NCI-H1436 (cell line): Measurements from ENCODE around the gene C11orf68.
"Not testable (repeated sequence)": the region's sequence is repeated elsewhere in the genome, so short reads cannot be mapped to it uniquely, and the experiment has no call there.

Experiments
- DNase-seq: peaks from one replicate; lab custom pipeline; 2025; lab: John Stamatoyannopoulos, UW

Gene C11orf68

DNA sequence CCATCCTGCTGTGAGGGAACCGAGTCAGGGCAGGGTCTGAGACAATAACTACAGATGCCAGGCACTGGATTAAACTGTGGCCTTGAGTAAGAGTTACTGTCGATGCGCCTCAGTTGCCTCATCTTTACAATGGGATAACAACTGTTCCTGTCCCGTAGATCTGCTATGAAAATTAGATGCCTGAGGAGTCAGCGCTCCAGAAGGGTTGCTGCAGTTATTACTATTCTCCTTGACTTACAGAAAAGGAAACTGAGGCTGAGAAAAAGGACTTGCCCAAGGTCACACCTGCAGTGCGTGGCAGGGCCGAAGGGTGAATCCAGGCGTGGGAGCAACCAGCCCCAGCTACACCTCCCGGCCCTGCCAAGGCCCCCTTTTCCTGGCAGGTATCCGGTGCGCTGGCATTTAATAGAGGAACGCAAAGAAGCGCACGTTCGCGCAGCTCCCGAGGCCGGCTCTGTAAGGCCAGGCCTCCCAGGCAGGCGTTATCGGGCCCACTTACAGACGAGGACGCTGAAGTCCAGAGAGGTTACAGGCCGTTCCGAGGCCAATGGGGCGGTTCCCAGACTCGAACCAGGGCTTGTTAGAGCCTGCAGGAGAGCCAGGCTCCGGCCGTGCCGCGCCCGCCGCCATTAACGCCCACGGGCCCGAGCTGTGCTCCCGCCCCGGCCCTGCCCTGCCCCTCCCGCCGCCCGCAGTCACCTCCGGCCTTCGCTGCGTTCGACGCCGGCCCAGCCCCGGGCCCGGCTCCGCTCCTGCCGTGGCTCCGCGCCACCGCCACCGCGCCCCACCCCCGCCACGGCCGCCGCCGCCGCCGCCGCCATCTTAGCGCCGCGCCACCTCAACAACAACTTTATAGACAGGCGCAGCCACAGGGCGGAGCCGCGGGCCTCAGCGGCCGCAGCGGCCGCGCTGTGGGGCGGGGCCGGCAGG, at the start of gene C11orf68:
Gene C11orf68 (minus strand): TSS at position 852 of the 930 bp plus-strand sequence. CDS start 31 bp downstream, at position 821.
- no peak for DNase-seq

DNA sequence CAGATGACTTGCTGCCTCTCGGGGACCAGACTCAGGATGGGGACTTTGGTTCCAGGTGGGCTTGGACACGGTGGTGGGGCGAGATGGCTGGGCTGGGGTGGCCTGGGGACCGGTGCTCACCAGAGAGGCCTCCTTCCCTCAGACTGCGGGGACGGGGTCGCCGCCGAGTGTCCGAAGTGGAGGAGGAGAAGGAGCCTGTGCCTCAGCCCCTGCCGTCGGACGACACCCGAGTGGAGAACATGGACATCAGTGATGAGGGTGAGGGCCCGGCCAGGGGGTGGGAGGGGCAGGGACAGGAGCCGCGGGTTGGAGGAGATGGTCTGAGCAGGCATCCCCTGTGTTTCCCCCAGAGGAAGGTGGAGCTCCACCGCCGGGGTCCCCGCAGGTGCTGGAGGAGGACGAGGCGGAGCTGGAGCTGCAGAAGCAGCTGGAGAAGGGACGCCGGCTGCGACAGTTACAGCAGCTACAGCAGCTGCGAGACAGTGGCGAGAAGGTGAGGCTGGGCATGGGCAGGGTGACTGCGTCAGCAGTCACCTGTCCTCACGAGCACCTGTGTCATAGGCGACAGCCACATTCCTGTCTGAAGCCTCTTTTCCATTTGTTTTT, 48.6 kb upstream of the C11orf68 start:
- no peak for DNase-seq

DNA sequence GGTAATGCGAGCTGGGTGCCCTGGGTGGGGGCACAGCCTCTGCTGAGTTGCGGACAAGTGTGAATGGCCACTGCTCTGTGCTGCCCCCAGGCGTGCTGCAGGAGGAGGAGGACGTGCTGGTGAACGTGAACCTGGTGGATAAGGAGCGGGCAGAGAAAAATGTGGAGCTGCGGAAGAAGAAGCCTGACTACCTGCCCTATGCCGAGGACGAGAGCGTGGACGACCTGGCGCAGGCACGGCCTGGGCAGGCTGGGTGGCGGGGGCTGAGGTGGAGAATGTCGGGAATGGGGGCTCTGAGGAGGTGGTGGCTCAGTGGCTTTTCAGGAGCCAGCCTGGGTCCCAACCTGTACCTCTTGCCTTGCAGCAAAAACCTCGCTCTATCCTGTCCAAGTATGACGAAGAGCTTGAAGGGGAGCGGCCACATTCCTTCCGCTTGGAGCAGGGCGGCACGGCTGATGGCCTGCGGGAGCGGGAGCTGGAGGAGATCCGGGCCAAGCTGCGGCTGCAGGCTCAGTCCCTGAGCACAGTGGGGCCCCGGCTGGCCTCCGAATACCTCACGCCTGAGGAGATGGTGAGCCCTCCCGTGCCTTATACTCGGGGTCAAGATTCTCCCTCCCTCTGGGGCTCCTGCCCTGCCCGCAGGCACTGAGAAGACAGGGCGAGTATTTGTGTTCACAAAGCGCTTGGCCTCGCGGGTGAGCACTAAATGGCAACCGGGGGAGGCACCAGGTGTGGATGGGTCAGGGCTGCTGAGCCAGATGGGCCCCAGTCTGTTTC, 47.3 kb upstream of the C11orf68 start:
- no peak for DNase-seq

DNA sequence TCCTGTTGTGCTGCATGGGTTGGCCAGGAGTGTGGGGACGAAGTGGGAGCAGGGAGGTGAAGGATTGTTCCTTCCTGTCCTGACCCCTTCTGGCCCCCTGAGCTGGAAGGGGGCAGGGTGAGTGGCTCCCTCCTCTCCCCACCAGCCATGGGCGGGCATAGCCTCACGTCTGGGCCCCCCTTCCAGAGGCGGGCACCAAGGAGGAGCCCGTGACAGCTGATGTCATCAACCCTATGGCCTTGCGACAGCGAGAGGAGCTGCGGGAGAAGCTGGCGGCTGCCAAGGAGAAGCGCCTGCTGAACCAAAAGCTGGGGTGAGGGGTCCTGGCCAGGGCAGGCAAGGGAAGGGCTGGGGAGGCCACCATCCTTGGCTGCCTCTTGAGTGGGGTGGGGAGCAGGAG, 46.0 kb upstream of the C11orf68 start:
- no peak for DNase-seq

DNA sequence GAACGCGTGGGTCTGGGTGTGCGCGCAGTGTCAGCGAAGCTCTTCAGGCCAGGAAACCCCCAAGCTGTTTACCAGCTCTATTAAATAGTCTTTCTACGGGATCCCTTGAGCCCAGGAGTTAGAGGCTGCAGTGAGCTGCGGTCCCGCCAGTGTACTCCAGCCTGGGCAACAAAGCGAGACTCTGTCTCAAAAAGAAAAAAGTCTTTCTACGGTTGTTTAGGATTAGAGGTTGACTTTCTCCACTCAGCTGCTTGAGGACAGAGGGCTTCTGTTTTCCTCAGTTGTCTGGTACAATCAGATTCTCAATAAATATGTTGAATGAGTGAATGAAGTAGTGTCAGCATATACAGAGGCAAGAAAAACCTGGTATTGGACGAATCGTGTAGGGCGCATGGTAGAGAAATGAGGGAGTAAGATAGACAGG, 43.3 kb upstream of the C11orf68 start:
- no peak for DNase-seq

DNA sequence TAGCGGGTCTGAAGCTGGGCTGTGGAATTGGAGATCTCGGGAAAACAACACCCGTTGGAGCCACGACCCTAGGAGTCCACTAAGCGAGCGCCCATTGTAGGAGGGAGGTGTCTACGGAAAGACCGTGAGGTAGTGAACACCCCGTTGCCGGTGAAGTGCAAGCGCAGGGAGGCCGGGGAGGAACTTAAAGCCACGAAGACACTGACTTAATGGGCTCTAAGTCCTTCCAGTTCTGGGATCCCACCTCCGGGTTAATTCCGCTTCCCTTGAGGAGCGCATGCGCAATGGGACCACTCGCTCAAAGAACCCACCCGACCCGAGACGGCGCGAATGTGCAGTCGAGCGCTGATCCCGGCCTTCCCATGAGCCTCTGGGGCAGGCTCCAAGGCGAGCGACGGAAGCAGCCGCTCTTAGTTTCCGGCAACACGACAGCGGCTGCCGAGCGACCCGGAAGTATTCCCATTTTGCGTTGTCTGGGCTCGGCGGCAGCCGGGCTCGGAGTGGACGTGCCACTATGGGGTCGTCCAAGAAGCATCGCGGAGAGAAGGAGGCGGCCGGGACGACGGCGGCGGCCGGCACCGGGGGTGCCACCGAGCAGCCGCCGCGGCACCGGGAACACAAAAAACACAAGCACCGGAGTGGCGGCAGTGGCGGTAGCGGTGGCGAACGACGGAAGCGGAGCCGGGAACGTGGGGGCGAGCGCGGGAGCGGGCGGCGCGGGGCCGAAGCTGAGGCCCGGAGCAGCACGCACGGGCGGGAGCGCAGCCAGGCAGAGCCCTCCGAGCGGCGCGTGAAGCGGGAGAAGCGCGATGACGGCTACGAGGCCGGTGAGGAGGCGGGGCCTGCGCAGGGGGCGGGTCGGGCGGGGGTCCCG, 42.6 kb upstream of the C11orf68 start, which contains the start of gene SART1:
Gene SART1 (plus strand): TSS at position 468 of the 874 bp plus-strand sequence. CDS start 47 bp downstream, at position 515.
- peak; percentile 97 for DNase-seq

DNA sequence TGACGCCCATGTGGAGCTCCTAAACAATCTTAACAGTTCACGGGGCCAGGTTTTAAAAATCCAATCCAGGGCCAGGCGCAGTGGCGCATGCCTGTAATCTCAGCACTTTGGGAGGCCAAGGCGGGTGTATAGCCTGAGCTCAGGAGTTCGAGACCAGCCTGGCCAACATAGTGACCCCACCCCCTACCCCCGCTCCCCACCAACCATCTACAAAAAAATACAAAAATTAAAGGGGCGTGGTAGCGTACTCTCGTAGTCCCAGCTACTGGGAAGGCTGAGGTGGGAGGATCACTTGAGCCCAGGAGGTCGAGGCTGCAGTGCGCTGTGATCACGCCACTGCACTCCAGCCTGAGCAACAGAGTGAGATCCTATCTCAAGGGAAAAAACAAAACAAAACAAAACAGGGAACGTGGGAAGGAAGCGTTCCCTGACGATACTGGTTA, 42.0 kb upstream of the C11orf68 start:
- no peak for DNase-seq

DNA sequence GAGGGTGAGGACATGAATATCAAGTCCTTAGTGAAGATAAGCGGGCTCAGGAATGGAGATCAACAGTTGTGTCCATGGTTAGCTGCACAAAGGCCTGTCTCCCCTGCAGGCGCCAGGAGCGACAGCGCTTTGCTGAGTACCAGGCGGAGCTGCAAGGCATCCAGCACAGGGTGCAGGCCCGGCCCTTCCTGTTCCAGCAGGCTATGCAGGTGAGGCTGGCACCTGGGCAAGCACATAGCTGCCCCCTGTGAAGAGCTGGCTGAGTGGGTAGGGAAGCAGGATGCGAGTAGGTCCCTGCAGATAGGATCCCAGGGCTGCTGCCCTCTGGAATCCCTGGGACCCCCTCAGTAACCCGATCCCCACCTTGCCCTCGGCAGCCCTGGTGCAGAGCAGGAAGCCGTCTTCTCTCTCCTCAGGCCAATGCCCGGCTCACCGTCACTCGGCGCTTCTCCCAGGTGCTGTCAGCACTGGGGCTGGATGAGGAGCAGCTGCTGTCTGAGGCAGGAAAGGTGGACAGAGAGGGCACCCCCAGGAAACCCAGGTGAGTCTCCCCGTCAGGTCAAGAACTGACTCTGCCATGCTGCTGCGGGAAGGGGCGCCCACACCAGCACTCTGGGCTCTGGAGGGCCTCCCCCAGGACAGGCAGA, 40.0 kb upstream of the C11orf68 start:
- DNase-seq = no peak

DNA sequence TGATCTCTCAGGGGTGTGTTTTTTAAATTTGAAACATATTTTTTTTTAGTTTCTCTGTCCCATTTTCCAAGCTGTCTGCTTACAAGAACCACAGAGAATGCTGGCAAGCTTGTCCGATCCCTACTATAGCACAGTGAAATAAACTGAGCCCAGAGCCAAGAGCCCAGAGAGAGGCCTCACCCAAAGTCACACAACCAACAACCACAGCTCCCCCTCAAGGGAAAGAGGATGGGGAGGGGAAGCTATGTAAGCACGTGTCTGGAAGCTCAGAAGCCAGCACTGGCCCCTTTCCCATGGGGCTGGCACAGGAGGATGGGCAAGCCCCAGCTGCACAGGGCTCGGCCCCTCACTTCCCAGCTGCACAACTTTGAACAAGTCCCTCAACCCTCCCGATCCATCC, 39.4 kb upstream of the C11orf68 start:
- no peak for DNase-seq

DNA sequence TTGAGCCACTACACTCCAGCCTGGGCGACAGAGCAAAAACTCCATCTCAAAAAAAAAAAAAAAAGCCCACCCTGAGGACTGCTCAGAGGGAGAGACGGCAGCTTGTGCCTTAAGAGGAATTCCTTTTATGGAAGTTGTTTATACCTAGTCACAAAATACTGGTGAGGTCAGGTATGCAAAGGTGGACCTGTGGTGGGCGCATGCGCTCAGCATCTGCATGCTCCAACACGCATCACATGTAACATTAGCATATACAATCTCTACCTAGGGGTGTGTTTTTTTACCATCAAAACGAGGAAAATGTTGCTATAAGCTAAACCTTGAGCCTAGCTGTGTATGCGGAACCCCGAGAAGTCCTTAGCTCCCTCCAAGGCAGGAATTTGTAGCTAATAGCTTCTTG, 35.9 kb upstream of the C11orf68 start:
- no peak for DNase-seq

DNA sequence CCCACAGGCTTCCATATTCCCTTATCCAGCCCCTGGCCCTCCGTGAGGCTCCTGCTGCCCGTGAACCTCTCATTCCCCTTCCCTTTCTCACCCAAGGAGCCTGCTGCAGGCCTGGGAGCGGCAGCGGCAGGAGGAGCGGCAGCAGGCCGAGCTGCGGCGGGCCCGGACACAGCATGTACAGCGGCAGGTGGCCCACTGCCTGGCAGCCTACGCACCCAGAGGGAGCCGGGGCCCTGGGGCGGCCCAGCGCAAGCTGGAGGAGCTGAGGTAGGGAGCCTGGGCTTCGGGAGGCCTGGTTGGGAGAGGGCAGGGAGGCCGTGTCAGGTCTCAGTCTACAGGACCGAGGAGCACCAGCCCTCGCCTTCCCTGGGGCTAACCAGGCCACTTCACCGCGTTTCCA, 34.6 kb upstream of the C11orf68 start:
- DNase-seq = no peak

DNA sequence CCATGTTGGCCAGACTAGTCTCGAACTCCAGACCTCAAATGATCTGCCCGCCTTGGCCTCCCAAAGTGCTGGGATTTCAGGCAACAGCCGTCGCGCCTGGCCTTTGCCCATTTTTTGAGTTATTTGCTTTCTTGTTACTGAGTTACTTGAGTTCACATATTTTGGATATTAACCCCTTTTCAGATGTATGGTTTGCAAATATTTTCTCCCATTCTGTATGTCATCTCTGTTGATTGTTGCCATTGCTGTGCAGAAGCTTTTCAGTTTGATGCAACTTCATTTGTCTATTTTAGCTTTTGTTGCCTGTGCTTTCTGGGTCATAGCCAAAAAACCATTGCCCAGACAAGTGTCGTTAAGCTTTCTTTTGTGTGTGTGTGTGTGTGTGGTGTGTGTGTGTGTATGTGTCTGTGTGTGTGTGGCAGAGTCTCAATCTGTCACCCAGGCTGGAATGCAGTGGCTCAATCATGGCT, 33.2 kb upstream of the C11orf68 start:
- no peak for DNase-seq

DNA sequence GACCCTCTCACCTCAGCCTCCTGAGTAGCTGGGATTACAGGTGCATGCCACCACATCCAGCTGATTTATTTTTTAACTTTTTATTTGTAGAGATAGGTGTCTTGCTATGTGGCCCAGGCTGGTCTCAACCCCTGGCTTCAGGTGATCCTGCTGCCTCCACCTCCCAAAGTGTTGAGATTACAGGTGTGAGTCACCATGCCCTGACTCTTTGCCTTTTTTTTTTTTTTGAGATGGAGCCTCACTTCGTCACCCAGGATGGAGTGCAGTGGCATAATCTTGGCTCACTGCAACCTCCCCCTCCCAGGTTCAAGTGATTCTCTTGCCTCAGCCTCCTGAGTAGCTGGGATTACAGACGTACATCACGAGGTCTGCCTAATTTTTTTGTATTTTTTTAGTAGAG, 32.8 kb upstream of the C11orf68 start:
- DNase-seq = not testable (repeated sequence)

DNA sequence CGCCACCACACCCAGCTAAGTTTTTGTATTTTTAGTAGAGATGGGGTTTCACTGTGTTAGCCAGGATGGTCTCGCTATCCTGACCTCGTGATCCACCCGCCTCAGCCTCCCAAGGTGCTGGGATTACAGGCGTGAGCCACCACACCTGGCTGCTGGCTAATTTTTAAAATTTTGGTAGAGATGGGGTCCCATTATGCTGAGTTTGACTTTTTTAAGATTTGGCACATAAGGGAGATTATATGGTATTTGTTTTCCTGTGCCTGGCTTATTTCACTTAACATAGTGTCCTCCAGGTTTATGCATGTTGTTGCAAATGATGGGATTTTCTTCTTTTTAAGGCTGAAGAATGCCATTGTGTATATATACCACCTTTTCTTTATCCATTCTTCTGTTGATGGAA, 31.8 kb upstream of the C11orf68 start:
- DNase-seq = not testable (repeated sequence)

DNA sequence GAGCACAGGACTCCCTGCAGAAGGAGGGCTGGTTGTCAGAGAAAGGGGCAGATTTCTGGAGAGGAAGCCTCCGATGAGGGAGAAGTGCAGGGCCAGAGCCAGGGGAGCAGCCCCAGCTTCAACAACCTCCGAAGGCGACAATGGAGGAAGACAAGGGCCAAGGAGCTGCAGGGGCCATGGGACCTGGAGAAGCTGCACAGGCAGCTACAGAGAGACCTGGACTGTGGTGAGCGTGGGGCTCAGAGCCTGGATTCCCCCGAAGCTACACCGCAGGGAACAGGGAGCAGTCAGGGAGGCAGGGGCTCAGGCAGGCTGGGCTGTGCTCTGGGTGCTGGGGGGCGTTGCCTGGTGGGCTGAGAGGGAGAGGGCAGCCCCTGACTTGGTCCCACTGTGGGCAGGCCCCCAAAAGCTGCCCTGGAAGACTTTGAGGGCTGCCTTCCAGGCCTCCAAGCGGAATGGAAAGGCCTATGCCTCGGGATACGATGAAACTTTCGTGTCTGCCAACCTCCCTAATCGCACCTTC, 28.8 kb upstream of the C11orf68 start:
- no peak for DNase-seq

DNA sequence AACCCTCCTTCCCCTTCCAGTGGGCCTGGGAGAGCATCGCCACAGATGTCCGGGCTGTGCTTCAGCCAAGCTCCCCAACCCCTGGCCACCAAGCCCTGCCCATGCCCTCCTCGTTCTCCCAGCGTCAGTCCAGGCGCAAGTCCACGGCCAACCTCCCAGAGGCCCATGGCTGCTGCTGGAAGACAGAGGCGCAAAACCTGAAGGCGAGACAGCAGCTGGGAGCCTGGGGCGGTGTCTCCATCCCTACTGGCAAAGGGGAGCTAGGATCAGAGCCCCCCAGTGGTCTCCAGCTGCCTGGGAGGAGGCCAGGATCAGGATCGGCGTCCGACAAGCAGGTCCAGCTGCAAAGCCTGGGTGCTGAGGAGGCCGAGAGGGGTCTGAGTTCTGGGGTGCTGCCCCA, 28.3 kb upstream of the C11orf68 start:
- DNase-seq = no peak

DNA sequence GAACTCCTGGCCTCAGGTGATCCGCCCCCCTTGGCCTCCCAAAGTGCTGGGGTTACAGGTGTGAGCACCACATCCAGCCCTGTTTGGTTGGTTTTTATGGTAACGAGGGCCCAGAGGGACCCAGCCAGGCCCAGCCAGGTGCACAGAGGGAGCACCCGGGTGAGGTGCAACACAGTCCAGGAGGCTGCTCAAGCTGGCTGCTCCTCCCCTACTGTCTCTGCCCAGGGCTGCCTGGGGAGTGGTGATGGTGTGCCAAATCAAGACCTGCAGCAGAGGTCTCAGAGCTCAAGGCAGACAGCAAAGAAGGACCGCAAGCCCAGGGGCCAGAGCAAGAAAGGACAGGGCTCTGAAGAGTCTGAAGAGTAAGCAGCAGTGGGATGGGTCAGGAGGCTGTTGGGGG, 27.8 kb upstream of the C11orf68 start:
- DNase-seq = no peak

DNA sequence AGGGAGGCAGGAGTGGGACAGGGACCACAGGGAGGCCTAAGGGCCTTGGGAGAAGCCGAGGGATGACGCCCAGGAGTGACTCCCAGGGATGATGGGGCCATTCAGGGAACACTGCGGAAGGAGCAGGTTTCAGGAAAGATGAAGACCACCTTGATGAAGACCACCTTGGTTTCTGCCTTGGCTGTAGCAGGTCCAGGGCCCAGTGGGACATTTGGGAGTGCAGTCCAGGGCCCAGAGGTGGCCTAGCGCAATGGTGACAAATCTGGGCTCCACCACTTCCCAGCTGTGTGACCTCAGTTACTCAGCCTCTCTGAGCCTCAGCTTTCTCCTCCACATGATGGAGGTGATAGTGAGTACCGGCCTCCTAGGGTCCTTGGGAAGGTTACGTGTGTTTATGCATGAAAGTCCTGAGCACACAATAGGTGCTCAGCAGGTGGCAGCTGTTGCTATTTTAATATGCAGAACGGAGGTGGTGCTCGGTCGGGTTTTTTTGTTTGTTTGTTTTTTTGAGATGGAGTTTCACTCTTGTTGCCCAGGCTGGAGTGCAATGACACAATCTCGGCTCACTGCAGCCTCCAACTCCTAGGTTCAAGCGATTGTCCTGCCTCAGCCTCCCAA, 27.2 kb upstream of the C11orf68 start:
- no peak for DNase-seq

DNA sequence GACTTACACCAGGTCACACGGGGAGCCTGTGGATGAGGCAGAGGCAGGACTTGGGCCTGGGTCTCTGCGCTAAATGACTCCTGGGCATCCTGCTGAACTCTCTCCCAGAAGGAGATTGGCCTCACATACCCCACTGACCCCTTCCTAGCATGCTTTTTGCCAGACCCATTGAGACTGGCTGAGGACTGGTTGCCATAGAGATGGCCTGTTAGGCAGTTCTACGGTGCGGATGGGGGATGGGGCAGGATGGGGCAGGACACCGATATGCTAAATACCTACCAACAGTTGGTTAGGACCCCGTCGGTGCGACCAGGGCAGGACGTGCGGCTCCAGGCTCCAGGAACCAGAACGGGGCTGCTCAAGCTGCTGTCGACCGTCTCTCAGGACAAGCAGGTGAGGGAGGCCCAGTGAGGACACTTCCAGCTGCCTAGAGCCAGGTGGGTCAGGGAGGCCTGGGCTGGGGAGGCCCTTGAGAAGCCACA, 26.6 kb upstream of the C11orf68 start, which contains the start of gene TSGA10IP:
Gene TSGA10IP (plus strand): TSS at position 51 of the 482 bp plus-strand sequence. CDS start 196 bp downstream, at position 247.
- no peak for DNase-seq

DNA sequence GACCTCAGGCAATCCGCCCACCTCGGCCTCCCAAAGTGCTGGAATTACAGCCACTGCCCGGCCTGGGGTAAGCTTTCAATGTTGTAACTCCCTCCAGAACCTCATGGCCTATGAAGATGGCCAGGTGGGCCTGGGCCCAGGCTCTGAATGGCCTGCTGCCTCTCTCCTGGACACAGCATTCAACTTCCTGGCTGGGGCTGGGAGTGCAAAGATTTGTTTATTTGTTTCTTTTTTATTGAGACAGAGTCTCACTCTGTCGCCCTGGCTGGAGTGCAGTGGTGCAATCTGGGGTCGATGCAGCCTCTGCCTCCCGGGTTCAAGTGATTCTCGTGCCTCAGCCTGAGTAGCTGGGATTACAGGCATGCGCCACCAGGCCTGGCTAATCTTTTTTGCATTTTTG, 25.9 kb upstream of the C11orf68 start:
- DNase-seq = no peak
